HUDEP-2 (cell line): ENCODE measurements around the gene DVL1.

Experiments
- DNase-seq, 76 experiments: peaks; one replicate each; lab custom pipeline; 2025; ENCODE audit not compliant: unreplicated experiment in 76 of 76; lab: John Stamatoyannopoulos, UW

The DVL1 gene

DNA sequence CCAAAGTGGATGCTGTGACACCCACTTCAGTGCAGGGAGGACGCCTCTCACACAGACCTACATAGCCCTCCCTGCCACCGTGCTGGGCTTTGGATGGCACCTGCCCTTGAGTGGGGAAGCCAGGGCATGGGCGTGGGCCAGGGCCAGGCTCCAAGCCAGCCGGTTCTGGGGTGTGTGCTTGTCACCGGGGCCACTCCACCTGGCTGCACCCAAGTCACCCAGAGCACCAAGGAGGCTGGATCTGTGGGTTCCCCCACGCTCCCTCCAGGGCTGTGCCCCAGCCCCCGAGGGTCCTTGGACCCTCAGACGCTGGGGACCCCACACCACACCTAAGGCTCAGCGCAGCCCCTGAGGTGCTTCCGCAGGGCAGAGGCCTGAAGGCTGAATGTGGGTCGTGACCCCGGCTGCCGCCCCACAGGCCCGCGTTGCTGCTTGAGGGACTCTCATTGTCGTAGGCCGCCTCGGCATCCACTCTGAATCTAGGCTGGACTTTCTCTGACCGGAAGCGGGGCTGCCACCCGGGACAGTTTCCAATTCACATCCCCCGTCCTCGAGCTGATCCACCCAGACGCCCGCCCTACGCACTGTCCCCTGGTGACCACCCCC lies 7.7 kb upstream of the DVL1 start:
- DNase-seq, result peak in 1 of 76 experiments; percentile 16

DNA sequence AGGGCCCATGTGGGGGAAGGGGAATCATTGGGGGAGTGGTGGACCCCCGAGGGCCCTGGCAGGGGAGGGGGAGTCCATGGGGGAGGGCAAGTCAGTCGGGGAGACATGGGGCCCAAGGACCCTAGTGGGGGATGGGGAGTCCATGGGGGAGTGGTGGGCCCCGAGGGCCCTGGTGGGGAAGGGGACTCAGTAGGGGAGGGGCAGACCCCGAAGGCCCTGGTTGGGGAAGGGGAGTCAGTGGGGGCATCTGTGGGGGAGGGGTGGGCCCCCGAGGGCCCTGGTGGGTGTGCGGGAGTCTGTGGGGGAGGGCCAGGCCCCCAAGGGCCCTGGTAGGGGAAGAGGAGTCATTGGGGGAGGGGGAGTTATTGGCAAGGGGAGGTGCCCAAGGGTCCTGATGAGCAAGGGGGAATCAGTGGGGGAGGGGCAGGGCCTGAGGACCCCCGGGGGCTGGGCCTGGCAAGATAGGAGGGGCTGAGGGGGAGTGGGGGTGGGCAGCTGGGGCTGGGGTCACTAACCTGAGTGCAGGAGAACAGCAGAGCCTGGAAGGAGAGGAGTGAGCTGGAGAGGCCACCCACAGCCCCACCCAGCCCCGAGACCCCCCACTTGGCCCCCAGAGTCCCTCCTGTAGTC lies 7.1 kb upstream of the DVL1 start:
- DNase-seq, result no peak

DNA sequence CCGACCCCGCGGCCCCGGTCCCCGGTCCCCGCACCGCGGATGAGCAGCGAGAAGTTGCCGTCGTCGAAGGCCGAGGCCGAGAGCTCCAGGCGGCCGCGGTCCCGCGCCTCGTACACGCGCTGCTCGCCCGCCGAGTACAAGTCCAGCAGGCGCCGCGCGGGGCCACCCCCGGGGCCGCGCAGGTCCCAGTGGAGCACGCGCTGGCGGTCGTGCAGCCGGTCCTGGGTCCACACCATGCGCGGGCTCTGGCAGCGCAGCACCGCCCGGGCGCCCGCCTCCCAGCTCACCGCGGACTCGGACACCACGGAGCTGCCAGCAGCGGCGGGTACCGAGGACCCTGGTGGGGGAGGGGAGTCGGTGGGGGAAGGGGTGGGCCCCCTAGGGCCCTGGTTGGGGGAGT lies 6.2 kb upstream of the DVL1 start:
- peak in 5 of 76 experiments; percentile 20 to 42 (median 29) for DNase-seq

DNA sequence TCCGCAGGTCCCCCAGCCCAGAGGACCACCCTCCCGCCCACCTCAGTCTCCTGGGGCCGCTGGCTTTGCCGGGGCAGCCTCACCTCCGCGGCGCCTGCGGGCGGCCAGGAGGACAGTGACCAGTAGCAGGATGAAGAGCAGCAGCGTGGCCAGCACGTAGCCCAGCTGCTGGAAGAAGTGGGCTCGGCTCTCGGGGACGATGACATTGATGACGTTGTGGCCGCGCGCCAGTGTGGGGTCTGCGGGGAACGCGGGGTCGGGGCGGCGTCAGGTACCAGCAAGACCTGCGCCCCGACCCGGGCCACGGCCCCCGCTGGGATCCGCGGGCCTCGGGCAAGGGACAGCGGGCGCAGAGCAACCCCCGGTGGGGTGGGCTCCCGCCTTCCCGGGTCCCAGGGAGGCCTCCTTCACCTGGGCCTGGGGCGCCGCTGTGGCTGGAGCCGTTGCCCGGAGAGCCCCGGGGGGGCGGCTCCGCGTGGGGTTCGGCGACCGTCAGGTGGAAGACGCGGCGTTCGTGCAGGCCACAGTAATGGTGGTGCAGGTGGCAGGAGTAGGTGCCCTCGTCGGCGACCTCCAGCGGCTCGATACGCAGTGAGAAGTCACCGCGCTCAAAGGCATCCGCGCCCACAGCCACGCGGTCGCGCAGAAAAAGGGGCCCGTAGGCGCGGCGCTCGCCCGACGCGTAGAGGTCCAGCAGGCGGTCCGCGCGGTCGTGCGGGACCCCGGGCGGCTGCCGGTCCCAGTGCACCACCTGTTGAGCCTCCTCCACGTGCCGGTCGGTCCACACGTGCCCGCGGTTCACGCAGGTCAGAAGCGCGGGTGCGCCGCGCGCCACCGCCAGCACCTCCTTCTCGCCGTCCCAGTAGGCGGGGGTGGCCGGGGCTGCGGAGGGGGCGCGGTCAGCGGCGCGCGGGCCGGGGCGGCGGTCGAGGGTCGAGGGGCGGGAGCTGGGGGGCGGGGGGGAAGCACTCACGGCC lies 5.3 kb upstream of the DVL1 start:
- DNase-seq, result no peak

DNA sequence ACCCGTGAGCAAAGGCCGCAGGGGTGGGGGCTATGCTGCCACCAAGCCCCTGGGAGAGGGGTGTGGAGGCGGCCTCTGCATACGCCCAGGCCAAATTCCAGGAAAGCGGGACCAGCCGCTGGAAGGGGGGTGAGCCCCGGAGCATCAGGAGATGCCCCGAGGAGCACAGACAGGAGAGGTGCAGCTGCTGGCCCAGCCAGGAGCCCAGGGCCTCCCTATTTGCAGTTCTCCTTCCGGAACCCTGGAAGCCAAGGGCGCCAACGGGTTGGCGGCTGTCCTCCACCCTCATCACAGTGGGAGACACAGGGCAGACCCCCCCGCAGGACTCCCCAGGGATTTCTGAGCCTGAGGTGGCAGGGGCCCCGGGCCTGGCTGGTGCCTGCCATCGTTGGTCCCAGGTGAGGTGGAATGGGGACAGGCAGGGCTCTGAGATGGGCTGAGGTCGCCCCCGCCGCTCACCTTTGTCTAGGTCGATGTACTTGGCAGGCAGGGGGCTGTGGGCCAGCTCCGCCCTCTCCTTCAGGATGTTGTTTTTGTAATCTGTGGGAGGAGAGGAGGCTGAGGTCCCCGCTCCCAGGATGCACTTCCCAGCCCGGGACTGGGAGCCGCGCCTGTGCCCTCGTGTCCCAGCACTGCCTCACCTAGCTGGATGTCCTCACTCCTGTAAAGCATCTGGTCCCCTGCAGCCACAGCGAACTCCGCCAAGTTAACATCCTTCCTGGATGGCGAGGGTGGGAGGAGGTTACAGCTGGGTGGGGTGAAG lies 4.4 kb upstream of the DVL1 start:
- DNase-seq, result no peak

DNA sequence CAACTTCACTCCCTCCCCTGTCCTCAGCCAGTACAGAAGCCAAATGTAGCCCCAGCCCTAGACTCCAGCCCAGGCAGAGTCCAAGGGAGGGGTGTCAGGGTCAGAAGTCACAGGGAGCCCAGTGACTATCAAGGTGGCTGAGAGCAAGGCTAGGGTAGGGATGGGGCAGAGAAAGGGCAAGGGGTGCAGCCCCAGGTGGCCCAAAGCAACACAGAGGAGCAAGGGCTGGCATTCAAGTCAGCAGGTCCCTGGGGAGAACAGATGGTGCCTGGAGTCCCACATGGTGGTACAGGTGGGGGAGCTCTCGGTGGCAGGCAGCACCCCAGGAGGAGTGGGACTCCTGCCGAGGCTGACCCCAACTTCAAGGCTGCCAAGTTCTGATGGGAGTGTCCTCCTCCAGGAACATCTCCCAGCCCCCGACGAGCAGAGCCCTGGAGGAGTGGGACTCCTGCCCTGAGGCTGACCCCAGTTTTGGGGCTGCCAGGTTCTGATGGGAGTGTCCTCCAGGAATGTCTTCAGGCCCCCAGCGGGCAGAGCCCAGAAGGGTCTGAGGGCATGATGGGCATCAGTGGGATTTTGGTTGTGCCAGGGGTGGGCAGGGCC lies 3.7 kb upstream of the DVL1 start:
- no peak for DNase-seq

DNA sequence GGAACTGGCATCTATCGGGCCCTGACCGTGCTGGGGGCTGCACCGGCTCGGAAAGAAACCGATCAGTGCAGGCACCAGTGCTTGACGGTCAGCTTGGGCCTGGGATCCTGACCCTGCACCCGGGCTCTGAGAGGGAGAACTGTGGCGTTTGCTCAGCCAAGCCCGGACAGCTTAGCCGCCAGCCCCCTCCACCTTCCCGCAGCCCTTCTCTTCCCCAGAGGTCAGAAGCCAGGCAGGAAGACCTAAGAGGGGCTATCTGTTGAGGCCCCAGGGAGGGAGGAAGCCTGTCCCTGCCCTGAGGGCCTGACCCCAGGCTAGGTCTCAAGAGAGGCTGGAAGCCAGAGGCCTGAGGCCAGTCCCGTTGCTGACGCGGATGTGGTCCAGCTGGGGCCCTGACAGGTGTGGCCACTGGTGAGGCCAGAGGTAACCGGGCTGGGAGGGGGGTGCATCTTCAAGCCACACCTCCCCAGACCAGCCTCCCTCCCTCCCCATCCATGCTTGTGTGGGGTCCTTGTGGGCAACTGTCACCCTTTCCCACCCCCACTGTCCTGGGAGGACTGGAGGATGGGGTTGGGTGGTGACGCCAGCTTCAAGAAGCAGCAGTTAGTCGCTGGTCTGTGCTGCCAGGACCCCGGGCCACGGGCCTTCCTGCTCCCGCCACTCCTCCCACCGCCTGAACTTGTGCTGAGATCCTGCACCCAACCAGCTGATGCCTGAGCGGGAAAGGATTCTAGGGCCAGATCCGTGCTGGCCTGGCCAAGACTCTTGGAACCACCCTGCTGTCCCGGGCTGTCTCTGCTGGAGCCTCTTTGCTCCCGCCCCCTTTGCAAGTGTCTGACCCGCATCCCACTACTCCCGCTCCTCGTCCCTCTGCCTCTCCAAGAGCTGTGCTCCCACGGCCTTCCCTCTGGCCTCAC lies 2.6 kb upstream of the DVL1 start:
- no peak for DNase-seq

DNA sequence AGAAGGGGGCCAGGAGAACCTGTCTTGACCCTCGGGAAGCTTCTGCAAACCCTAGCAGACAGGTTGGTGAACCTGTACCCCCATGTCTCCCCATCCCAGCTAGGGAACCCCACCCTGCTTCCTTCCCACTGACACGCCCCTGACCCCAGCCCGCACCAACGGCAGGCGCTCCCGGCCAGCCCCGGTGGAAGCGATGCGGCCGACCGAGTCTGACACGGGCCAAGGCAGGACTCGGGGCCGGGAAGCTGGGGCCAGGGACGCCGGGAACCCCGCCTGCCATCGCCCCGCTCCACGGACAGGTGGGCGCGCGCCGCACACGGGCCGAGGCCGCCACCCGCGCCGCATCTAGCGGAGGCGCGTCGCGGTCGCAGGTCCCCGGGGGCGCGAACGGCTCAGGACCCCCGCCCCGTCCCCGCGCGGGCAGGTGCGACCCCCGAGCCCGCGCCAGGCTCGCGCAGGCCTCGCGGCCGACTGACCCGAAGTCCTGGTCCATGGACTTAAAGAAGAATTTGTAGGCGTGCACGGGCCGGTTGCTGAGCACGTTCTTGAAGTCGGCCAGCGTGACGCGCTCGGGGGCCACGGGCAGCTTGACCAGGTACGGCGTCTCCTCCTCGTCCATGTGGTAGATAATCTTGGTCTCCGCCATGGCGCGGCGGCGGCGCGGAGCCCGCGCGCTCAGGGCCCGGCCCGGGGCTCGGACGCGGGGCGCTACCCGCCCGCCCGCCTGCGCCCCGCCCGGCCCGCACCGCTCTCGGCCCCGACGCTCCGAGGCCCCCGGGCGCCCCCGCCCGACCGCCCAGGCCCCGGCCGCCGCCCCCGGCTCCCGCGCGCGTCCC lies 580 bp downstream of the DVL1 start:
- peak in 4 of 76 experiments; percentile 17 to 43 (median 28) for DNase-seq

DNA sequence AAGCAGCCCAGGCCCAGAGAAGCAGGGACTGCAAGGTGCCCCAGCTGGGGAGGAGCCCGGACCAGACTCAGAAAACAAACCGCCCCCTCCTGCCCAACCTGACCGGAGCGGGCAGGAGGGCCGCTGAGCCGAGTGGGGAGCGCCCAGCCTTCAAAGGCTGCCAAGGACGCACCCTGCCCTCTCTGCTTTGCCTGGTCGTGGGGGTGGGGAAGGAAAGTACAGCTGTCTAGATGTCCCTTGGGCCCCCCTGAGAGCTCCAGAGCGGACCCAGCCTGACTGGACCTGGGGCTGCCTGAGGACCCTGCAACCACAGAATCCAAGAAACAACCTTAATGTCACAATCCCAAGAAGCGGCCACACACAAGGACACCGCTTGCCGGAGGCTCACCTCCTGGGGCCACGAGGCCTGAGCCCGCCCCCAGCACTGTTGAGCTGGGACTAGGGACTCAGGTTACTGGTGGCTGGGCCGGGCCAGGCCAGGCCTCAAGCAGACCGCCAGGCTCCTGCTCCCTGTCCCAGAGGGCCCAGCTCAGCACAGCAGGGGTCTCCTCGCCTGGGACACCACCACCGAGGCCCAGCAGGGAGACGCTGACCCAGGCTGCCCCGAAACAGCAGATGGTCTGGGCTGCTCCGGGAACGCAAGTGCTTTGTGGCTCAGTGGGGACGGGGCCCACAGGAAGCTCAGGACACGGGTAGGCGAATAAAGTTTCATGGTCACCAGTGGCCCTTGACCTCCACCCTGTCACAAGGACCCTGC lies 1.4 kb downstream of the DVL1 start:
- DNase-seq, result peak in 69 of 76 experiments; percentile 23 to 76 (median 57)

DNA sequence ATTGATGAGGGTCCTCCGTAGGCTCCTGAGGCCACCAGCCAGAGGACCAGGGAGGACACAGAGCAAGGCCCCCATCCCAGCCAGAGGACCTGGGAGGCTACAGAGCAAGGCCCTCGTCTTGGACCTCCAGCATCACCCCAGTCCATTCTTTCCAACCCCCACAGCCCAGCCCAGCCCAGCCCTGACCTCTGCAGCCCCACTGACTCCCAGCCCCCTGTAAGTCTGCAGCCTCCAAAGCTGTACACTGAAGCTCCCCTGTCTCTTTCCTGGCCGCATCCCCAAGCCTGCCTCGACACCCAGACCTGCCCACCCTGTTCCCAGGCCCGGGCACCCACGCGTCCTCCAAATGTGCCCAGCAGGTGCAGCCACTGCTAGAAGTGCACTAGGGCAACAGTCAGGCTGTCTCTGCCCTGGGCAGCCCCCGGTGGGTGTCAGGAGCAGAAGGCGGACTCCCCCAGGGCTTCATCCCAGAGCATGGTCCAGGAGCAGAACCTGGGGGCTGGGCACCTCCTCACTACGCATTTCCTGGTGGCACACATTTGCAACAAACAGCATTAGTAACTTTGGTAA lies 2.1 kb downstream of the DVL1 start:
- no peak for DNase-seq

DNA sequence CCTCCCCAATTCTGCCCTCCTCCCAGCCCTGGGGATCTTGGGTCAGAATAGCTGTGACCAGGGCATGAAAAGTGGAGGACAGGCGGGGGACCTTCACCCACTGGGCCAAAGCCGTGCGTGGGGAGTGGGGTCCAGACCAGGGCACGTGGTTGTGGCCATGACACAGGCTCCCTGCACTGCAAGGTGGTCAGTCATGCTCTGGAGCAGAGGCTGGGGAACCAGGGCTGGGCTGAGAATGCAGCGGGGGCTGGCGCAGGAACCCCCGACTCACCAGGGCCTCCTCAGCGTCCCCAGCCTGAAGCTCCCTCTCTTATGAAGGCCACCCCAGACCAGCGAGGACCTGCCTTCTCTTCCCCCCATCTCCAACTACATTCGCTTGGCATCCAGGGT lies 2.7 kb downstream of the DVL1 start:
- no peak for DNase-seq

DNA sequence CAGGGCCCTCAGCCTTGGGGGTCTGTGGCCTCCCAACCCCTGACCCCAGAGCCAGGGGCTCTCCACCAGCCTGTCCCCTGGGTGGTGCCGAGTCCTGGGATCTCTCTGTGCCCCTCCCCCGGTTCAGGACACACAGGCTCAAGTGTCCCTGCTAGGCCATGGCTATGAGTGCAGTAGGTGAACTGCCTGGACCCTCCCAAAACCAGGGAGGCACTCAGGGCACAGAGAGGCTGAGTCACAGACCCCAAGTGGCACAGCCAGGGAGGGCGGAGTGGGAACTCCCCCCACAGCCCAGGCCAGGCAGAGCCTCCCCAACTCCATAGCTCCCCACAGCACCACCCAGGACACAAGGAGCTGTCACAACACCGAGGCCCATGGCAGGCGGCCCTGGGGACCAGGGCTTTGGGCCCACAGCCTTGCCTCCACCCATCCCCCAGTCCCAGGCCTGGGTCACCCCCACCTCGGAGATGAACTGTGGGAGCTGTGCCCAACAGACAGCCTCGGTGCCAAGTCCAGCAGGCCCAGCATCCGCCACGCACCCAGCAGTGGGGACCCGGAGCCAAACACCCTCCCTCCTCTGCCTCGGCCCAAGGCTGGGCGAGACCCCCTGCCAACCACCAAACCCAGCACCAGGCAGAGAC lies 3.2 kb downstream of the DVL1 start:
- DNase-seq, result no peak

DNA sequence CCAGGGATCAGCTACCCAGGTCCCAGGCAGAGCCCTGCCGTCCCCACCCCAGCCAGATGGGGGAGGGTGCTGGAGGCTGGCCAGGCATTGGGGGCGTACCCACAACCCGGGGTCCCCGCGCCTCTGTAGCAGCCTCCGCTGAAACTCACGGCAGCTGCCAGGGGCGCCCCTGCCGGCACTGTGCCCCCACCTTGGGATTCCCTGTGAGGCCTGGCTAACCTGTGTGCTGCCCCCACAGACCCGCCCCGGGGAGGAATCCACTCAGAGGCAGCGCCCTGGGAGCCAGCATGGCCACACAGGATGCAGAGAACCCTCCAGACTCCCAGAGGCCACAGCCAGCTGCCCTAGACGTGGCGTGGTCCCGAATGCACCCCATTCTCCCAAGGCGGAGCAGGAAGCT lies 3.8 kb downstream of the DVL1 start:
- no peak for DNase-seq

DNA sequence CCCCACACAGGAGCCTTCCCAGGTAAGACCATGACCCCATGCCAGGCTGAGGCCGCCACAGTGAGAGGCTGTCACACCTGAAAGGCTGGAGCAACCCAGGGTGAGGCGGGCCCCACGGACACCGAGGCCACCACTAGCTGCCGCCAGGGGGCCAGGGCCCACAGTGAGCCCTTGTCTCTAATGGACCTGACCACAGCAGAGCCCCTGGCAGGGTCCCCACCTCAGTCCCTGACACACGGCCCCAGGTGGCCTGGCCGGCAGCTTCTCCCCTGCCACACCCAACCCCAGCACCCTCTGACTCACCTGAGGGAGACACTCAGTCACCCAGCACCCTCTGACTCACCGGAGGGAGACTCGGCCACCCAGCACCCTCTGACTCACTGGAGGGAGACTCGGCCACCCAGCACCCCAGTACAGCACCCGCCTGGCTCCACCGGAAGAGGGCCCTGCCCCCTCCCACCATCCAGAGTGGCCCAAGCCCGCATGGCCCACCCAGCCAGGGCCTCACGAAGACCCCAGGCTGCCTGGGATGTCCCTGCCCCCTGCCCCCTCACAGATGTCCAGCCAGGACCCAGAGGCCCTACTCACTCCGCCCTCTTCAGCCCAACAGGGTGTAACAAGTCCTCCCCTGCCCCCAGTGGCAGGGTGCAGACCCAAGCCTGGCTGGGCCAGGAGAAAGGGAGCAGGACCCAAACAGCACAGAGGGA lies 4.4 kb downstream of the DVL1 start:
- peak in 15 of 76 experiments; percentile 17 to 53 (median 31) for DNase-seq

DNA sequence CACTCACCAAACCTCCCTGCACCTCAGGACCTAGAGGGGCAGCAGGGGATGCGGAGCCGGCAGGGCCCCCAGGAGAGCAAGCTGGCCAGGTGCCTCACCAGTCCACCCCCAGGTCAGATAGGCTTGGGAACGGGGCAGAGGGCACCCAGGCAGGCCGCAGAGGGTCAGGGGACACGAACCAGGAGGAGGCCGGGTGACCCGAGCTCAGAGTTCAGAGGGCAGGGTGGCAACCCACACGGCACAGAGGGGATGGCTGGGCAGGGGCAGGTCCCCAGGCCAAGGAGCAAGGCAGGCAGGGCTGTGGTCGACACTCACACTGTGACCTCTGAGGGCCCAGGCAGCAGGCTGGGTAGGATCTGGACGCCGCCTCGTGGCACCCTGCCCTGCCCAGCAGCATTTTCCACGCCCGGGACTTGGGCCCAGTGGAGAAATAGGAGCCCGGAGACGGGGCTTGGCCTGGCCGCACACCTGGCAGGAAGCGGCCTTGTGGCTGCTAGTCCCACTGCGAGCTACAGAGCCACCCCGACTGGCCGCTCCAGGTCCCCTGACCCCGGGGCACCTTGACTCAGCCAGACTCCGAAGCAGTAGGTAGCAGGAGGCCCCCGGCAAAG lies 5.3 kb downstream of the DVL1 start:
- no peak for DNase-seq

DNA sequence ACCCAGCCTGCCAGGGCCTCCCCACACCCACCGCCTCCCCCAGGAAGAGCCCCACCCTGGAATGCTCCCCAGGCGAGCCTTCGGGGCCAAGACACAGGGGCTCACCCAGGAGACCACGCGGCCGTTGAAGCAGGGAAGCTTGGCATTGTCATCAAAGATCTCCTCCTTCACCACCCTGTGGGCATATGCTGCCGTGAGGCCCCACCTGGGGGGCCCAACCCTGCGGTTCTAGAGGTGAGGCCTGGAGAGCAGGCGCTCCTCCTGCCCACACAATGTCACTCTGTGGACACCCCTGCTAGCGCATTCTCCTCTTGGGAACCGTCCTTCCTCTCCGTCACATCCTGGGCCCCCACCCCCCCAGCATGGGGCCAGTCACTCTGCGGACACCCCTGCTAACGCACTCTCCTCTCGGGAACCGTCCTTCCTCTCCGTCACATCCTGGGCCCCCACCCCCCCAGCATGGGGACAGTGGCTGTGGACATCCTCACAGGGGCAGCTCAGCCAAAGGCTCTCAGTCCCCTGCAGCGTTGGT lies 6.6 kb downstream of the DVL1 start:
- DNase-seq, result no peak
